Measurements from ENCODE around the gene SETSIP.

DNA sequence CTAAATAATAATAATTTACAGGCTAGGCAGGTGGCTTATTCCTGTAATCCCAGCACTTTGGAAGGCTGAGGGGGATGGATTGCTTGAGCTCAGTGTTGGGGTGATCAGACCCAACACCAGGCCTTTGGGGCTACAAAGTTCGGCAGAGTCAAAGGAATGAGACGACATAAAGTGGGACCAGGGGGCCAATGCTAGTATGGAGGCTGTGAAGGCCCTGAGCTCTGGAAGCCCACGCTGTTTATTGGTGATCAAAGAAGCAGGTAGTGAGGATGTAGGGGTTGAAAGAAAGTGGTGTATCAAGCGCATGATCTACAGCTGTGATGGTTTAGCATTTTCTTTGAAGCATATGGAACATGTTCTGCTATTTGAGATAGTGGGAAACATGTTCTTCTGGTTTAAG is 10.5 kb upstream of the SETSIP start:
- TF ChIP-seq, protein P1, sequence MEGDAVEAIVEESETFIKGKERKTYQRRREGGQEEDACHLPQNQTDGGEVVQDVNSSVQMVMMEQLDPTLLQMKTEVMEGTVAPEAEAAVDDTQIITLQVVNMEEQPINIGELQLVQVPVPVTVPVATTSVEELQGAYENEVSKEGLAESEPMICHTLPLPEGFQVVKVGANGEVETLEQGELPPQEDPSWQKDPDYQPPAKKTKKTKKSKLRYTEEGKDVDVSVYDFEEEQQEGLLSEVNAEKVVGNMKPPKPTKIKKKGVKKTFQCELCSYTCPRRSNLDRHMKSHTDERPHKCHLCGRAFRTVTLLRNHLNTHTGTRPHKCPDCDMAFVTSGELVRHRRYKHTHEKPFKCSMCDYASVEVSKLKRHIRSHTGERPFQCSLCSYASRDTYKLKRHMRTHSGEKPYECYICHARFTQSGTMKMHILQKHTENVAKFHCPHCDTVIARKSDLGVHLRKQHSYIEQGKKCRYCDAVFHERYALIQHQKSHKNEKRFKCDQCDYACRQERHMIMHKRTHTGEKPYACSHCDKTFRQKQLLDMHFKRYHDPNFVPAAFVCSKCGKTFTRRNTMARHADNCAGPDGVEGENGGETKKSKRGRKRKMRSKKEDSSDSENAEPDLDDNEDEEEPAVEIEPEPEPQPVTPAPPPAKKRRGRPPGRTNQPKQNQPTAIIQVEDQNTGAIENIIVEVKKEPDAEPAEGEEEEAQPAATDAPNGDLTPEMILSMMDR (IDR thresholded peaks at IDR 0.05), result no peak
- TF ChIP-seq POLR2AphosphoS5 (IDR thresholded peaks at IDR 0.05) (no peak), POLR2A (IDR thresholded peaks at IDR 0.05) (no peak)
